ENCODE measurements around the gene TMEM54.
"Not testable (repeated sequence)": the region's sequence is repeated elsewhere in the genome, so short reads cannot be mapped to it uniquely, and the experiment has no call there.

TMEM54 gene

GRCh38 chr1:32919811-32920733 is 18.9 kb upstream of the TMEM54 start:
- peak; percentile 58 for DNase-seq (ENCODE audit: low read depth)

GRCh38 chr1:32918179-32918578 is 17.0 kb upstream of the TMEM54 start:
- no peak for DNase-seq (ENCODE audit: low read depth)

GRCh38 chr1:32917521-32917920 is 16.3 kb upstream of the TMEM54 start:
- DNase-seq (ENCODE audit: low read depth): no peak

GRCh38 chr1:32915766-32916706 is 14.8 kb upstream of the TMEM54 start:
- DNase-seq (ENCODE audit: low read depth): no peak

- no peak for DNase-seq (ENCODE audit: low read depth)
Measured at GRCh38 chr1:32910319-32910718, 9.1 kb upstream of the TMEM54 start.

GRCh38 chr1:32907435-32907834 is 6.2 kb upstream of the TMEM54 start:
- no peak for DNase-seq (ENCODE audit: low read depth)

GRCh38 chr1:32906654-32907053 is 5.5 kb upstream of the TMEM54 start:
- no peak for DNase-seq (ENCODE audit: low read depth)

GRCh38 chr1:32905588-32905987 is 4.4 kb upstream of the TMEM54 start:
- DNase-seq (ENCODE audit: low read depth): not testable (repeated sequence)

- DNase-seq (ENCODE audit: low read depth): no peak
Measured at GRCh38 chr1:32904797-32905196, 3.6 kb upstream of the TMEM54 start.

- DNase-seq (ENCODE audit: low read depth): no peak
Measured at GRCh38 chr1:32903991-32904785, 3.0 kb upstream of the TMEM54 start.

- DNase-seq (ENCODE audit: low read depth): no peak
Measured at GRCh38 chr1:32902535-32902920, 1.3 kb upstream of the TMEM54 start.

- DNase-seq (ENCODE audit: low read depth): no peak
Measured at GRCh38 chr1:32901823-32902534, 790 bp upstream of the TMEM54 start.

- DNase-seq (ENCODE audit: low read depth): no peak
Measured at GRCh38 chr1:32900371-32900955, 726 bp downstream of the TMEM54 start.

GRCh38 chr1:32899586-32900296 is 1.4 kb downstream of the TMEM54 start:
- DNase-seq (ENCODE audit: low read depth): no peak

- no peak for DNase-seq (ENCODE audit: low read depth)
Measured at GRCh38 chr1:32898958-32899357, 2.2 kb downstream of the TMEM54 start.

- no peak for DNase-seq (ENCODE audit: low read depth)
Measured at GRCh38 chr1:32898056-32898455, 3.1 kb downstream of the TMEM54 start.

- DNase-seq (ENCODE audit: low read depth): no peak
Measured at GRCh38 chr1:32897082-32898049, 3.8 kb downstream of the TMEM54 start.

- DNase-seq (ENCODE audit: low read depth): no peak
Measured at GRCh38 chr1:32896451-32896850, 4.7 kb downstream of the TMEM54 start.

All from iris pigment epithelial cell (primary cell).